OCI-LY3 (cell line): ENCODE data around the gene ANKRD18A.

Experiments used
- H2AFZ ChIP-seq: fragments of 200-600, 300-600 bp; shearing (Covaris generic); 2 replicates; pipeline ENCODE4 v1.6.0; 2014; ENCODE audit warnings: antibody characterized with exemption, low read depth, low read length
- H3K27ac ChIP-seq: fragments of 200-600, 300-600 bp; sonication (generic); 2 replicates; pipeline ENCODE4 v1.5.1; 2014; ENCODE audit warnings: mild to moderate bottlenecking, low read length, moderate library complexity, mixed read lengths
- H3K27me3 ChIP-seq: fragments of 200-600, 300-600 bp; sonication (generic); 2 replicates; pipeline ENCODE4 v1.6.1; 2014; ENCODE audit warnings: low read depth, low read length, mixed read lengths
- H3K36me3 ChIP-seq: fragments of 200-600, 300-600 bp; sonication (generic); replicated peaks from 2 replicates; pipeline ENCODE3; 2014; ENCODE audit warnings: low read depth, low read length, mixed read lengths
- H3K4me1 ChIP-seq: fragments of 300-600, 200-600 bp; sonication (generic); 2 replicates; pipeline ENCODE4 v1.6.1; 2014; ENCODE audit warnings: low read length, mixed read lengths
- H3K4me2 ChIP-seq: fragments of 200-600, 300-600 bp; sonication (generic); 2 replicates; pipeline ENCODE4 v1.6.1; 2014; ENCODE audit warnings: low read length, mixed read lengths
- H3K4me3 ChIP-seq: fragments of 300-600, 200-600 bp; sonication (generic); 2 replicates; pipeline ENCODE4 v1.5.1; 2014; ENCODE audit warnings: antibody characterized with exemption, mild to moderate bottlenecking, low read length, moderate library complexity
- H3K79me2 ChIP-seq: fragments of 300-600, 200-600 bp; shearing (Covaris generic); 2 replicates; pipeline ENCODE4 v1.6.1; 2014; ENCODE audit warnings: mild to moderate bottlenecking, low read length, mixed read lengths
- H3K9ac ChIP-seq: fragments of 300-600, 200-600 bp; shearing (Covaris generic); 2 replicates; pipeline ENCODE4 v1.6.0; 2014; ENCODE audit warnings: mild to moderate bottlenecking, low read length, moderate library complexity
- H3K9me3 ChIP-seq: fragments of 200-600, 300-600 bp; shearing (Covaris generic); 2 replicates; pipeline ENCODE4 v1.6.1; 2014; ENCODE audit warnings: low read length, mixed read lengths; ENCODE audit not compliant: insufficient read depth
- H4K20me1 ChIP-seq: fragments of 200-600, 300-600 bp; sonication (generic); 2 replicates; pipeline ENCODE4 v1.6.1; 2016; ENCODE audit warnings: low read length, mixed read lengths; ENCODE audit not compliant: insufficient read depth
- CTCF ChIP-seq: fragments of 200-600, 300-600 bp; sonication (generic); IDR thresholded peaks from 2 replicates; pipeline ENCODE4 v1.5.1; 2014; ENCODE audit warnings: antibody characterized with exemption, low read length, low read depth
- EZH2phosphoT487 ChIP-seq: fragments of 200-600 bp; shearing (Covaris generic); IDR thresholded peaks from 2 replicates; pipeline ENCODE4 v1.6.1; 2018; ENCODE audit warnings: antibody characterized with exemption, mixed run types, low read depth

Gene ANKRD18A

GRCh38 chr9:38639577-38639940 lies 19.2 kb upstream of the ANKRD18A start:
- Histone ChIP-seq H3K9ac (no peak overlapping the region), H3K27me3 (no peaks in the 10 kb centered on the region; the same call in 1 of the 2 replicates), H3K4me3 (no peak overlapping the region), H3K4me1 (no peaks in the 10 kb centered on the region), H3K27ac (no peak overlapping the region), H3K4me2 (no peak overlapping the region), H2AFZ (no peak overlapping the region), H3K9me3 (no peaks in the 10 kb centered on the region), H3K36me3 (no peaks in the 10 kb centered on the region), H4K20me1 (no peaks in the 10 kb centered on the region), H3K79me2 (no peaks in the 10 kb centered on the region)
- TF ChIP-seq CTCF, result no peak
- TF ChIP-seq EZH2phosphoT487, result no peak

- Histone ChIP-seq H3K27me3 (peaks cover under 1% of the 10 kb centered on the region), H2AFZ (no peak overlapping the region)
Measured at GRCh38 chr9:38638881-38639576, 18.6 kb upstream of the ANKRD18A start.

GRCh38 chr9:38634315-38634714 lies 13.9 kb upstream of the ANKRD18A start:
- Histone ChIP-seq H3K9ac (no peak overlapping the region), H3K4me1 (no peaks in the 10 kb centered on the region), H3K27ac (no peak overlapping the region), H2AFZ (no peak overlapping the region), H3K79me2 (no peaks in the 10 kb centered on the region), H3K4me3 (no peak overlapping the region), H4K20me1 (no peaks in the 10 kb centered on the region), H3K36me3 (no peaks in the 10 kb centered on the region), H3K4me2 (no peak overlapping the region), H3K9me3 (no peaks in the 10 kb centered on the region), H3K27me3 (peaks cover 5% of the 10 kb centered on the region)
- TF ChIP-seq EZH2phosphoT487 (no peak), CTCF (no peak)

More at GRCh38 chr9:38638881-38639576, 18.6 kb upstream of the ANKRD18A start:
- Histone ChIP-seq H4K20me1 (no peaks in the 10 kb centered on the region), H3K4me3 (no peak overlapping the region), H3K4me1 (no peaks in the 10 kb centered on the region), H3K27ac (no peak overlapping the region), H3K9ac (no peak overlapping the region), H3K79me2 (no peaks in the 10 kb centered on the region), H3K9me3 (no peaks in the 10 kb centered on the region), H3K36me3 (no peaks in the 10 kb centered on the region), H3K4me2 (no peak overlapping the region)
- TF ChIP-seq CTCF, result no peak
- no peak for TF ChIP-seq EZH2phosphoT487

GRCh38 chr9:38629511-38629910 lies 9.1 kb upstream of the ANKRD18A start:
- Histone ChIP-seq H2AFZ (no peak overlapping the region), H3K4me2 (no peak overlapping the region), H3K9ac (no peak overlapping the region), H4K20me1 (no peaks in the 10 kb centered on the region), H3K4me3 (no peak overlapping the region), H3K79me2 (no peaks in the 10 kb centered on the region), H3K27me3 (peaks cover 5% of the 10 kb centered on the region), H3K9me3 (peaks cover 7% of the 10 kb centered on the region; the same call in 1 of the 2 replicates), H3K36me3 (no peaks in the 10 kb centered on the region), H3K27ac (no peak overlapping the region), H3K4me1 (peaks cover 4% of the 10 kb centered on the region; the same call in 1 of the 2 replicates)
- TF ChIP-seq CTCF, result no peak
